ENCODE data around the gene ADAMTSL3.

DNA sequence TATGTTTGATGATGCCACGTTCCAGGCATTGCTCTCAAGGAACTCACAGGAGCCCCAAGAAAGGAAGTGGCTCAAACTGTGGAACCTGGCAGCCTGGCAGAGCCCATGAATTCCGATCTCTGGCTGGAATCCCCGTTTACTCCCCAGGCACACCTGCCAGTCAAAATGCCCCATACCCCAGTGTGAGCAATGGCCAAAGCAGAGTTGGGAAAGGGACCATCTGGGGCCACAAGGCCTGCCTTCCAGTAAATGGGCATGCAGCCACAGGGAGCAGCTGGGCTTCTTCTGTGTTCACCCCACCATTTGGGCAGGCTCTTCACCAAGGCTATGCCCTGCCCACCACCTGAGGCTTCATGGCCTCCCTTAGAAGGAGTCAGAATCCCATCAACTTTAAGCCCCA, 324.7 kb downstream of the ADAMTSL3 start:
- TF ChIP-seq ZNF274 (IDR thresholded peaks at IDR 0.05; ENCODE audit: low read depth, low read length): no peak
- TF ChIP-seq SUZ12 (IDR thresholded peaks at IDR 0.05; ENCODE audit: extremely low read depth, insufficient read depth, insufficient read length): no peak
